ENCODE data around the gene ZNF574.

ZNF574 gene

GRCh38 chr19:42105368-42105767 lies 29.4 kb downstream of the ZNF574 start:
- no peak for DNase-seq

- DNase-seq: peak; percentile 84
Observed at GRCh38 chr19:42108527-42109389, 32.8 kb downstream of the ZNF574 start.

- no peak for DNase-seq
Observed at GRCh38 chr19:42109896-42110295, 33.9 kb downstream of the ZNF574 start.

GRCh38 chr19:42110658-42111057 lies 34.7 kb downstream of the ZNF574 start:
- DNase-seq: no peak

- DNase-seq: no peak
Observed at GRCh38 chr19:42111384-42111783, 35.4 kb downstream of the ZNF574 start.

GRCh38 chr19:42111811-42112210 lies 35.8 kb downstream of the ZNF574 start:
- no peak for DNase-seq

GRCh38 chr19:42113641-42114348 lies 37.8 kb downstream of the ZNF574 start:
- no peak for DNase-seq

GRCh38 chr19:42114412-42114811 lies 38.4 kb downstream of the ZNF574 start:
- no peak for DNase-seq

- DNase-seq: no peak
Observed at GRCh38 chr19:42115219-42115618, 39.3 kb downstream of the ZNF574 start.

- no peak for DNase-seq
Observed at GRCh38 chr19:42115705-42116104, 39.7 kb downstream of the ZNF574 start.

- DNase-seq: no peak
Observed at GRCh38 chr19:42116308-42117075, 40.5 kb downstream of the ZNF574 start.

- no peak for DNase-seq
Observed at GRCh38 chr19:42117076-42117475, 41.1 kb downstream of the ZNF574 start.

- DNase-seq: no peak
Observed at GRCh38 chr19:42120276-42120980, 44.5 kb downstream of the ZNF574 start.

- no peak for DNase-seq
Observed at GRCh38 chr19:42121036-42121621, 45.2 kb downstream of the ZNF574 start.

- DNase-seq: peak; percentile 81
Observed at GRCh38 chr19:42121656-42122069, 45.7 kb downstream of the ZNF574 start.

- peak; percentile 74 for DNase-seq
Observed at GRCh38 chr19:42122691-42123607, 47.0 kb downstream of the ZNF574 start.

- DNase-seq: no peak
Observed at GRCh38 chr19:42123765-42124164, 47.8 kb downstream of the ZNF574 start.

GRCh38 chr19:42124386-42124901 lies 48.5 kb downstream of the ZNF574 start:
- no peak for DNase-seq

- DNase-seq: no peak
Observed at GRCh38 chr19:42125536-42125935, 49.6 kb downstream of the ZNF574 start.

GRCh38 chr19:42126574-42126973 lies 50.6 kb downstream of the ZNF574 start:
- DNase-seq: no peak

All from stimulated activated naive CD4-positive, alpha-beta T cell treated with Interleukin-2 at 50 U/mL for 16 hours (primary cell).